ENCODE measurements around the gene GRM8.

Gene GRM8

DNA sequence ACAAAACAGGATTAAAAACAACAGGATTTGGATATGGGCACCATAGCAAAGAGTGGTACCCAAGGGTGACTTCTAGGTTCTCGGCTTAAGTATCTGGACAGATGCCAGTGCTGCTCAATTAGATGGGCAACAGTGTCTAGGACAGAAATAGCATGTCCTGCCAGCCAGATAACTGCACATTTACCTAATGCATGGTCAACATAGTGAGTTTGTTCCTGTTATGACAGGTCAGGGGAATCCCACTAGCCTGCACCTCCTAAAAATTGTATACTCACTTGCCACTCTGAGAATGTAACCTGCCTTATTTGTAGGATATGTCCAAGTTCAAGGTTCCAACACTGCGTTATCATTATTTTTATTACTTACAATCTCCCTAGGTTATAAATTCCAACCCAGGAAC lies 471.7 kb downstream of the GRM8 start:
- TF ChIP-seq TAF1 (IDR thresholded peaks at IDR 0.05; ENCODE audit: low read depth) (no peak), EP300 (IDR thresholded peaks at IDR 0.05; ENCODE audit: borderline replicate concordance) (no peak), NFIC (IDR thresholded peaks at IDR 0.05) (no peak), RAD21 (IDR thresholded peaks at IDR 0.05; ENCODE audit: low read depth) (no peak), CREB1 (IDR thresholded peaks at IDR 0.05; ENCODE audit: low read depth) (no peak), TCF12 (IDR thresholded peaks at IDR 0.05; ENCODE audit: low read depth) (no peak), EGR1 (IDR thresholded peaks at IDR 0.05) (no peak), CEBPB (IDR thresholded peaks at IDR 0.05) (no peak), FOXM1 (IDR thresholded peaks at IDR 0.05; ENCODE audit: borderline replicate concordance, low read depth) (no peak), TEAD4 (IDR thresholded peaks at IDR 0.05) (no peak), YY1 (IDR thresholded peaks at IDR 0.05; ENCODE audit: low read depth) (no peak), ZBTB7A (IDR thresholded peaks at IDR 0.05; ENCODE audit: low read depth) (no peak)
- TF ChIP-seq, protein P1, sequence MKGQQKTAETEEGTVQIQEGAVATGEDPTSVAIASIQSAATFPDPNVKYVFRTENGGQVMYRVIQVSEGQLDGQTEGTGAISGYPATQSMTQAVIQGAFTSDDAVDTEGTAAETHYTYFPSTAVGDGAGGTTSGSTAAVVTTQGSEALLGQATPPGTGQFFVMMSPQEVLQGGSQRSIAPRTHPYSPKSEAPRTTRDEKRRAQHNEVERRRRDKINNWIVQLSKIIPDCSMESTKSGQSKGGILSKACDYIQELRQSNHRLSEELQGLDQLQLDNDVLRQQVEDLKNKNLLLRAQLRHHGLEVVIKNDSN (IDR thresholded peaks at IDR 0.05), result no peak
- TF ChIP-seq, protein P2, sequence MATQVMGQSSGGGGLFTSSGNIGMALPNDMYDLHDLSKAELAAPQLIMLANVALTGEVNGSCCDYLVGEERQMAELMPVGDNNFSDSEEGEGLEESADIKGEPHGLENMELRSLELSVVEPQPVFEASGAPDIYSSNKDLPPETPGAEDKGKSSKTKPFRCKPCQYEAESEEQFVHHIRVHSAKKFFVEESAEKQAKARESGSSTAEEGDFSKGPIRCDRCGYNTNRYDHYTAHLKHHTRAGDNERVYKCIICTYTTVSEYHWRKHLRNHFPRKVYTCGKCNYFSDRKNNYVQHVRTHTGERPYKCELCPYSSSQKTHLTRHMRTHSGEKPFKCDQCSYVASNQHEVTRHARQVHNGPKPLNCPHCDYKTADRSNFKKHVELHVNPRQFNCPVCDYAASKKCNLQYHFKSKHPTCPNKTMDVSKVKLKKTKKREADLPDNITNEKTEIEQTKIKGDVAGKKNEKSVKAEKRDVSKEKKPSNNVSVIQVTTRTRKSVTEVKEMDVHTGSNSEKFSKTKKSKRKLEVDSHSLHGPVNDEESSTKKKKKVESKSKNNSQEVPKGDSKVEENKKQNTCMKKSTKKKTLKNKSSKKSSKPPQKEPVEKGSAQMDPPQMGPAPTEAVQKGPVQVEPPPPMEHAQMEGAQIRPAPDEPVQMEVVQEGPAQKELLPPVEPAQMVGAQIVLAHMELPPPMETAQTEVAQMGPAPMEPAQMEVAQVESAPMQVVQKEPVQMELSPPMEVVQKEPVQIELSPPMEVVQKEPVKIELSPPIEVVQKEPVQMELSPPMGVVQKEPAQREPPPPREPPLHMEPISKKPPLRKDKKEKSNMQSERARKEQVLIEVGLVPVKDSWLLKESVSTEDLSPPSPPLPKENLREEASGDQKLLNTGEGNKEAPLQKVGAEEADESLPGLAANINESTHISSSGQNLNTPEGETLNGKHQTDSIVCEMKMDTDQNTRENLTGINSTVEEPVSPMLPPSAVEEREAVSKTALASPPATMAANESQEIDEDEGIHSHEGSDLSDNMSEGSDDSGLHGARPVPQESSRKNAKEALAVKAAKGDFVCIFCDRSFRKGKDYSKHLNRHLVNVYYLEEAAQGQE (IDR thresholded peaks at IDR 0.05; ENCODE audit: low read depth), result no peak
- TF ChIP-seq, protein P3, sequence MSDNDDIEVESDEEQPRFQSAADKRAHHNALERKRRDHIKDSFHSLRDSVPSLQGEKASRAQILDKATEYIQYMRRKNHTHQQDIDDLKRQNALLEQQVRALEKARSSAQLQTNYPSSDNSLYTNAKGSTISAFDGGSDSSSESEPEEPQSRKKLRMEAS (IDR thresholded peaks at IDR 0.05), result no peak

DNA sequence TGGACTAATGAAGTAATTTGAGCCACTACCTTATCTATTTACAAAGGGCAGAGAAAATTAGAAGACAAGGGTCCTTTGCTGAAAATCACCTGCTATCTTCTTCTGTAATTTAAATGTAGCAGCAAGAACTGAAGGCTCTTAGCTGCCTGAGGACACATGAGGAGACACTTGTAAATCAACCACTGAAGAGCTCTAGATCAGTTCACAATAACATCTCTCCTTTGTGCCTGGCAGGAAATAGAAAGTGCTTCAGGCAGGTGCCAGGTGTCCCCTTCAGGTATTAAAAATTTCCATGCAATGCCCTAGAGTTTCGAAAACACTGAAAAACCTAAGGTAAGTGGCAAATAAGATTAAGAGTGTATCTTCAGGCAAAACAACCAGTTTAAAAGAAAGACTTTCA lies 474.6 kb downstream of the GRM8 start:
- no peak for TF ChIP-seq FOXM1 (IDR thresholded peaks at IDR 0.05; ENCODE audit: borderline replicate concordance, low read depth)
- no peak for TF ChIP-seq TEAD4 (IDR thresholded peaks at IDR 0.05)
- TF ChIP-seq EP300 (IDR thresholded peaks at IDR 0.05; ENCODE audit: borderline replicate concordance), result no peak
- no peak for TF ChIP-seq ZBTB7A (IDR thresholded peaks at IDR 0.05; ENCODE audit: low read depth)
- TF ChIP-seq CREB1 (IDR thresholded peaks at IDR 0.05; ENCODE audit: low read depth), result no peak
- TF ChIP-seq TAF1 (IDR thresholded peaks at IDR 0.05; ENCODE audit: low read depth), result no peak
- no peak for TF ChIP-seq CEBPB (IDR thresholded peaks at IDR 0.05)
- no peak for TF ChIP-seq TCF12 (IDR thresholded peaks at IDR 0.05; ENCODE audit: low read depth)
- TF ChIP-seq, protein P2 (IDR thresholded peaks at IDR 0.05; ENCODE audit: low read depth), result no peak
- TF ChIP-seq, protein P3 (IDR thresholded peaks at IDR 0.05), result no peak
- no peak for TF ChIP-seq EGR1 (IDR thresholded peaks at IDR 0.05)
- TF ChIP-seq, protein P1 (IDR thresholded peaks at IDR 0.05), result no peak
- no peak for TF ChIP-seq NFIC (IDR thresholded peaks at IDR 0.05)
- no peak for TF ChIP-seq RAD21 (IDR thresholded peaks at IDR 0.05; ENCODE audit: low read depth)
- no peak for TF ChIP-seq YY1 (IDR thresholded peaks at IDR 0.05; ENCODE audit: low read depth)

DNA sequence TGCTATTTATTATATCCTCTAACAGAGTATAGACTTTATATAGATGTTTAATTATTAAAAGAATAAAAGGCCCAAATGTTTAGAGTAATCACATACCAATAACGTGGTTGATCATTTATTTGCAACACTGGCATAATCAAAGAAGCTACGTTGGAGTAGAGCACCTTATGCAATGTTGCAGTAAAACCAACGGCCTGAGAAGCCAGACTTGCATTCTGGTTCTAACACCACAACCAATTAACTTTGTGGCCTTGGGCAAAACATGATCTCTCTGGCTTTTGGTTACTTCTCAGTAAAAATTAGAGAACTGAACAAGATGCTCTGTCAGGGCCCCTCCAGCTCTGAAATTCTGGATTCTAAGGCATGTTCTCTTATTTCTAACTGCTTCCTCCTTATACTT lies 476.2 kb downstream of the GRM8 start:
- TF ChIP-seq EGR1 (IDR thresholded peaks at IDR 0.05) (no peak), TCF12 (IDR thresholded peaks at IDR 0.05; ENCODE audit: low read depth) (no peak), CEBPB (IDR thresholded peaks at IDR 0.05) (no peak), ZBTB7A (IDR thresholded peaks at IDR 0.05; ENCODE audit: low read depth) (no peak), RAD21 (IDR thresholded peaks at IDR 0.05; ENCODE audit: low read depth) (no peak), CREB1 (IDR thresholded peaks at IDR 0.05; ENCODE audit: low read depth) (no peak), NFIC (IDR thresholded peaks at IDR 0.05) (no peak)
- TF ChIP-seq, protein P1 (IDR thresholded peaks at IDR 0.05), result no peak
- TF ChIP-seq, protein P3 (IDR thresholded peaks at IDR 0.05), result no peak
- TF ChIP-seq, protein P2 (IDR thresholded peaks at IDR 0.05; ENCODE audit: low read depth), result no peak

DNA sequence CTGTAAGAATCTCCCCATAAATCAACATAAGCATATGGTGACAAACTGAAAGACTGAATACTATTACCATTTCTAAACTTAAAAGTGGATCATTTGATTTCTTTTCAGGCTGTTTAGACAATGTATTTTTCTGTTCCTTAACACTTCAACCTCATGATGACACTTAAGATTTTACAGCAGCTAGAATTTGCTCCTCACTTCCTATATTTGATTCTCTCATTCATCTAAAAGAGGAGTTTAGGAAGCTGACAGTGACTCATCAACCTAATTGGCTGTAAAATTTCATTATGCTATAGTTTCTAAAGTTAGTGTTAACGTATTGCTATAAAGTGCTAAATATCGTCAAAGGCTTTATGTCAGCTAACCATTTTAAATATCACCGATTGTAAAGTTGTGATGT lies 478.7 kb downstream of the GRM8 start:
- no peak for TF ChIP-seq TAF1 (IDR thresholded peaks at IDR 0.05; ENCODE audit: low read depth)
- TF ChIP-seq NFIC (IDR thresholded peaks at IDR 0.05), result no peak
- TF ChIP-seq TEAD4 (IDR thresholded peaks at IDR 0.05), result no peak
- TF ChIP-seq, protein P1 (IDR thresholded peaks at IDR 0.05), result no peak
- TF ChIP-seq CEBPB (IDR thresholded peaks at IDR 0.05), result no peak
- TF ChIP-seq ZBTB7A (IDR thresholded peaks at IDR 0.05; ENCODE audit: low read depth), result no peak
- TF ChIP-seq YY1 (IDR thresholded peaks at IDR 0.05; ENCODE audit: low read depth), result no peak
- TF ChIP-seq EGR1 (IDR thresholded peaks at IDR 0.05), result no peak
- TF ChIP-seq FOXM1 (IDR thresholded peaks at IDR 0.05; ENCODE audit: borderline replicate concordance, low read depth), result no peak
- TF ChIP-seq, protein P2 (IDR thresholded peaks at IDR 0.05; ENCODE audit: low read depth), result no peak
- TF ChIP-seq, protein P3 (IDR thresholded peaks at IDR 0.05), result no peak
- no peak for TF ChIP-seq EP300 (IDR thresholded peaks at IDR 0.05; ENCODE audit: borderline replicate concordance)
- TF ChIP-seq TCF12 (IDR thresholded peaks at IDR 0.05; ENCODE audit: low read depth), result no peak
- TF ChIP-seq RAD21 (IDR thresholded peaks at IDR 0.05; ENCODE audit: low read depth), result no peak
- no peak for TF ChIP-seq CREB1 (IDR thresholded peaks at IDR 0.05; ENCODE audit: low read depth)

All from Ishikawa (cell line).